ENCODE measurements around the gene ENOX1.

Gene ENOX1

GRCh38 chr13:43475140-43475539 lies 311.6 kb downstream of the ENOX1 start:
- Histone ChIP-seq H3K4me2 (ENCODE audit: low read length) (no peak overlapping the region), H3K4ac (ENCODE audit: low read depth, low read length) (no peak overlapping the region), H3K79me1 (ENCODE audit: low read length) (no peaks in the 10 kb centered on the region), H3K14ac (ENCODE audit: low read length) (no peak overlapping the region), H2BK120ac (ENCODE audit: insufficient read depth, low read length, poor library complexity) (no peak overlapping the region), H3K9me3 (ENCODE audit: insufficient read depth, low read depth, low read length) (no peaks in the 10 kb centered on the region), H3K4me1 (ENCODE audit: control insufficient read depth in 1 of 2, insufficient read depth in 2 of 2, low read length in 2 of 2) (no peaks in the 10 kb centered on the region), H3K9ac (ENCODE audit: low read length) (no peak overlapping the region), H3K36me3 (ENCODE audit: control insufficient read depth in 1 of 2, insufficient read depth in 2 of 2, low read length in 2 of 2) (no peaks in the 10 kb centered on the region), H2AFZ (ENCODE audit: insufficient read depth, low read length, poor library complexity) (no peak overlapping the region), H3K79me2 (ENCODE audit: control insufficient read depth, insufficient read depth, low read length, poor library complexity) (no peaks in the 10 kb centered on the region), H3K23ac (ENCODE audit: low read length) (no peak overlapping the region), H4K91ac (ENCODE audit: low read depth, low read length) (no peak overlapping the region), H3K4me3 (ENCODE audit: low read depth, low read length) (no peak overlapping the region), H3K27me3 (ENCODE audit: insufficient read depth, low read length) (no peaks in the 10 kb centered on the region), H4K8ac (ENCODE audit: low read depth, low read length) (no peak overlapping the region), H2BK12ac (ENCODE audit: low read length) (no peak overlapping the region), H4K12ac (ENCODE audit: low read depth, low read length) (no peak overlapping the region), H3K27ac (ENCODE audit: low read depth, low read length) (no peak overlapping the region), H3K18ac (ENCODE audit: low read length) (no peak overlapping the region), H2BK5ac (ENCODE audit: low read depth, low read length, poor library complexity) (no peak overlapping the region), H2AK5ac (ENCODE audit: low read length) (no peak overlapping the region)
- no CpG with 5 or more reads among the region's 2 CpGs for WGBS (ENCODE audit: extremely low coverage, insufficient coverage, insufficient read length)
- DNase-seq: no peak

- Histone ChIP-seq H3K9me3 (ENCODE audit: insufficient read depth, low read depth, low read length) (no peaks in the 10 kb centered on the region), H2BK120ac (ENCODE audit: insufficient read depth, low read length, poor library complexity) (no peak overlapping the region), H3K36me3 (ENCODE audit: control insufficient read depth in 1 of 2, insufficient read depth in 2 of 2, low read length in 2 of 2) (no peaks in the 10 kb centered on the region), H4K12ac (ENCODE audit: low read depth, low read length) (no peak overlapping the region), H3K18ac (ENCODE audit: low read length) (no peak overlapping the region), H3K79me2 (ENCODE audit: control insufficient read depth, insufficient read depth, low read length, poor library complexity) (no peaks in the 10 kb centered on the region), H3K27ac (ENCODE audit: low read depth, low read length) (no peak overlapping the region), H3K9ac (ENCODE audit: low read length) (no peak overlapping the region), H4K8ac (ENCODE audit: low read depth, low read length) (no peak overlapping the region), H3K23ac (ENCODE audit: low read length) (no peak overlapping the region), H2BK12ac (ENCODE audit: low read length) (no peak overlapping the region), H3K27me3 (ENCODE audit: insufficient read depth, low read length) (no peaks in the 10 kb centered on the region), H3K4me1 (ENCODE audit: control insufficient read depth in 1 of 2, insufficient read depth in 2 of 2, low read length in 2 of 2) (no peaks in the 10 kb centered on the region), H2AK5ac (ENCODE audit: low read length) (no peak overlapping the region), H3K79me1 (ENCODE audit: low read length) (no peaks in the 10 kb centered on the region), H2AFZ (ENCODE audit: insufficient read depth, low read length, poor library complexity) (no peak overlapping the region), H3K4ac (ENCODE audit: low read depth, low read length) (no peak overlapping the region), H2BK5ac (ENCODE audit: low read depth, low read length, poor library complexity) (no peak overlapping the region), H3K4me3 (ENCODE audit: low read depth, low read length) (no peak overlapping the region), H3K14ac (ENCODE audit: low read length) (no peak overlapping the region), H3K4me2 (ENCODE audit: low read length) (no peak overlapping the region), H4K91ac (ENCODE audit: low read depth, low read length) (no peak overlapping the region)
- no peak for DNase-seq
- WGBS (ENCODE audit: extremely low coverage, insufficient coverage, insufficient read length): no CpG with 5 or more reads among the region's 1 CpG
These were observed 313.3 kb downstream of the ENOX1 start for GRCh38 chr13:43473437-43473836.

- Histone ChIP-seq H2BK12ac (ENCODE audit: low read length) (no peak overlapping the region), H4K12ac (ENCODE audit: low read depth, low read length) (no peak overlapping the region), H2BK120ac (ENCODE audit: insufficient read depth, low read length, poor library complexity) (no peak overlapping the region), H3K36me3 (ENCODE audit: control insufficient read depth in 1 of 2, insufficient read depth in 2 of 2, low read length in 2 of 2) (no peaks in the 10 kb centered on the region), H2AK5ac (ENCODE audit: low read length) (no peak overlapping the region), H3K4me2 (ENCODE audit: low read length) (no peak overlapping the region), H3K4ac (ENCODE audit: low read depth, low read length) (no peak overlapping the region), H3K14ac (ENCODE audit: low read length) (no peak overlapping the region), H3K23ac (ENCODE audit: low read length) (no peak overlapping the region), H4K91ac (ENCODE audit: low read depth, low read length) (no peak overlapping the region), H3K79me2 (ENCODE audit: control insufficient read depth, insufficient read depth, low read length, poor library complexity) (no peaks in the 10 kb centered on the region), H3K27ac (ENCODE audit: low read depth, low read length) (no peak overlapping the region), H4K8ac (ENCODE audit: low read depth, low read length) (no peak overlapping the region), H3K9ac (ENCODE audit: low read length) (no peak overlapping the region), H2AFZ (ENCODE audit: insufficient read depth, low read length, poor library complexity) (no peak overlapping the region), H3K4me3 (ENCODE audit: low read depth, low read length) (no peak overlapping the region), H3K9me3 (ENCODE audit: insufficient read depth, low read depth, low read length) (no peaks in the 10 kb centered on the region), H3K79me1 (ENCODE audit: low read length) (no peaks in the 10 kb centered on the region), H2BK5ac (ENCODE audit: low read depth, low read length, poor library complexity) (no peak overlapping the region), H3K27me3 (ENCODE audit: insufficient read depth, low read length) (no peaks in the 10 kb centered on the region), H3K18ac (ENCODE audit: low read length) (no peak overlapping the region), H3K4me1 (ENCODE audit: control insufficient read depth in 1 of 2, insufficient read depth in 2 of 2, low read length in 2 of 2) (no peaks in the 10 kb centered on the region)
- WGBS (ENCODE audit: extremely low coverage, insufficient coverage, insufficient read length): no CpG with 5 or more reads among the region's 1 CpG
- no peak for DNase-seq
These were observed 313.8 kb downstream of the ENOX1 start for GRCh38 chr13:43472980-43473379.

- H2BK120ac ChIP-seq (ENCODE audit: insufficient read depth, low read length, poor library complexity): no peak overlapping the region
- H4K12ac ChIP-seq (ENCODE audit: low read depth, low read length): no peak overlapping the region
- no peak overlapping the region for H3K14ac ChIP-seq (ENCODE audit: low read length)
- H2BK5ac ChIP-seq (ENCODE audit: low read depth, low read length, poor library complexity): no peak overlapping the region
- no peak overlapping the region for H4K91ac ChIP-seq (ENCODE audit: low read depth, low read length)
- H3K36me3 ChIP-seq (ENCODE audit: control insufficient read depth in 1 of 2, insufficient read depth in 2 of 2, low read length in 2 of 2): no peaks in the 10 kb centered on the region
- WGBS (ENCODE audit: extremely low coverage, insufficient coverage, insufficient read length): no CpG with 5 or more reads among the region's 5 CpGs
- no peak for DNase-seq
- H3K4me1 ChIP-seq (ENCODE audit: control insufficient read depth in 1 of 2, insufficient read depth in 2 of 2, low read length in 2 of 2): no peaks in the 10 kb centered on the region
- no peak overlapping the region for H4K8ac ChIP-seq (ENCODE audit: low read depth, low read length)
- H3K4ac ChIP-seq (ENCODE audit: low read depth, low read length): no peak overlapping the region
- H3K27ac ChIP-seq (ENCODE audit: low read depth, low read length): no peak overlapping the region
- H2AK5ac ChIP-seq (ENCODE audit: low read length): no peak overlapping the region
- no peaks in the 10 kb centered on the region for H3K9me3 ChIP-seq (ENCODE audit: insufficient read depth, low read depth, low read length)
- no peak overlapping the region for H3K9ac ChIP-seq (ENCODE audit: low read length)
- H3K79me1 ChIP-seq (ENCODE audit: low read length): no peaks in the 10 kb centered on the region
- no peaks in the 10 kb centered on the region for H3K27me3 ChIP-seq (ENCODE audit: insufficient read depth, low read length)
- no peak overlapping the region for H2AFZ ChIP-seq (ENCODE audit: insufficient read depth, low read length, poor library complexity)
- no peak overlapping the region for H3K23ac ChIP-seq (ENCODE audit: low read length)
- H3K79me2 ChIP-seq (ENCODE audit: control insufficient read depth, insufficient read depth, low read length, poor library complexity): no peaks in the 10 kb centered on the region
- H2BK12ac ChIP-seq (ENCODE audit: low read length): no peak overlapping the region
- no peak overlapping the region for H3K4me3 ChIP-seq (ENCODE audit: low read depth, low read length)
- no peak overlapping the region for H3K18ac ChIP-seq (ENCODE audit: low read length)
- H3K4me2 ChIP-seq (ENCODE audit: low read length): no peak overlapping the region
These were observed 314.4 kb downstream of the ENOX1 start for GRCh38 chr13:43472339-43472738.
